Right lobe of liver (tissue), 4 donors: ENCODE data around the gene ASTN1.

Experiments
- CTCF ChIP-seq, 4 donors: fragments of 200-600 bp in 3 of 4; fragments of 450-650 bp in 1 of 4; IDR thresholded peaks; one replicate each; pipeline versions ENCODE4 v1.5.1 to v1.8.0; 2016 to 2022; ENCODE audit warnings: antibody characterized with exemption in 4 of 4, mild to moderate bottlenecking in 2 of 4
- POLR2A ChIP-seq: fragments of 450-650 bp; IDR thresholded peaks from one replicate; pipeline ENCODE4 v1.6.1; 2017; ENCODE audit warnings: antibody characterized with exemption, mild to moderate bottlenecking
- donor health status: DM: no; HTN: no; CAD: no.
- donor health status: DM: no; HTN: no; CAD: no.
- donor health status: DM: no; HTN: yes; CAD: no.

DNA sequence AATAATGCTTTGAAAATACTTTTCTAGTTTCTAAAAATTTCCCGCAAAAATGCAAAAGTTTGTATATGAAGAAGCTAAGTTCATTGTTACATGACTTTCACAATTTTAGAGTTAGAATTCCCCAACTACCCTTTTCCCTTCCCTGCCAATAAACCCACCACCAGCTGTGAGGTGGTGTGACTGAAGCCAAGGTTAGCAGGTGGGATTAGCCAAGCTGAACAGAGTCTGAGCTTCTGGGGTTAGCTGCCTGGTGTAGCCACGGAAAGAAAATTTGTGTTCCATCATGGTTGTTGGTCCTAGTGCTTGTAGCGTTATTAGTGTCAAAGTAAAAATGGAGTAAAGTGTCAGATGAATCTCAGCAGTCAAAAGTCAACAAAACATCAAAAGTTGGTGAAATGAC is 110.9 kb downstream of the ASTN1 start:
- TF ChIP-seq CTCF (IDR thresholded peaks at IDR 0.05) (no peak), POLR2A (no peak)
